Mesenchymal stem cell (in vitro differentiated cells and primary cell): ENCODE results near the gene BPGM.

Experiments
- DNase-seq: peaks from one replicate; pipeline ENCODE4 v3.0.0-alpha.2; 2013
- H2AFZ ChIP-seq: one replicate; pipeline ENCODE4 v1.6.1; 2013; ENCODE audit warnings: low read depth, mild to moderate bottlenecking, control low read depth, inconsistent platforms, low read length, moderate library complexity
- H2AK5ac ChIP-seq: 2 replicates; pipeline ENCODE4 v1.6.1; 2013; ENCODE audit warnings: low read length, moderate library complexity, mild to moderate bottlenecking, inconsistent platforms; ENCODE audit not compliant: severe bottlenecking
- H2BK120ac ChIP-seq: one replicate; pipeline ENCODE4 v1.6.1; 2013; ENCODE audit warnings: low read depth, mild to moderate bottlenecking, inconsistent platforms, low read length, moderate library complexity
- H2BK12ac ChIP-seq, 2 experiments: one replicate each; pipeline ENCODE4 v1.6.1; 2013; ENCODE audit warnings: inconsistent platforms in 2 of 2, low read length in 2 of 2, mild to moderate bottlenecking in 2 of 2, moderate library complexity in 2 of 2, control low read depth in 1 of 2
- H2BK15ac ChIP-seq: one replicate; pipeline ENCODE4 v1.6.1; 2013; ENCODE audit warnings: mild to moderate bottlenecking, low read depth, inconsistent platforms; ENCODE audit not compliant: poor library complexity, severe bottlenecking
- H2BK5ac ChIP-seq: 2 replicates; pipeline ENCODE4 v1.6.1; 2013; ENCODE audit warnings: low read depth, mild to moderate bottlenecking, low read length, control low read depth, inconsistent platforms; ENCODE audit not compliant: poor library complexity, severe bottlenecking
- H3K14ac ChIP-seq, 2 experiments: one replicate each; pipeline ENCODE4 v1.6.1; 2013; ENCODE audit warnings: inconsistent platforms in 2 of 2, low read length in 2 of 2, control low read depth in 1 of 2, mild to moderate bottlenecking in 1 of 2, moderate library complexity in 1 of 2
- H3K18ac ChIP-seq, 2 experiments: one replicate each; pipeline ENCODE4 v1.6.1; 2013; ENCODE audit warnings: inconsistent platforms in 2 of 2, low read length in 2 of 2, control low read depth in 1 of 2, low read depth in 1 of 2, mild to moderate bottlenecking in 1 of 2
- H3K23ac ChIP-seq, 2 experiments: one replicate each; pipeline ENCODE4 v1.6.1; 2013; ENCODE audit warnings: inconsistent platforms in 2 of 2, low read length in 2 of 2, mild to moderate bottlenecking in 2 of 2, moderate library complexity in 2 of 2, control low read depth in 1 of 2
- H3K27ac ChIP-seq: 2 replicates; pipeline ENCODE4 v1.5.1; 2013; ENCODE audit warnings: mild to moderate bottlenecking, moderate library complexity, low read length, control low read depth, inconsistent platforms; ENCODE audit not compliant: poor library complexity, severe bottlenecking
- H3K27me3 ChIP-seq, 2 experiments: 2 replicates each; pipeline versions ENCODE4 v1.6.1 to v1.7.0; 2013; ENCODE audit warnings: low read length in 2 of 2, mild to moderate bottlenecking in 2 of 2, moderate library complexity in 2 of 2, control low read depth in 1 of 2, inconsistent platforms in 1 of 2; ENCODE audit not compliant: control insufficient read depth in 1 of 2, insufficient read depth in 1 of 2
- H3K36me3 ChIP-seq, 2 experiments: 2 replicates each; pipeline versions ENCODE4 v1.6.1 to v1.7.0; 2013; ENCODE audit warnings: low read length in 2 of 2, control low read depth in 1 of 2, inconsistent platforms in 1 of 2, low read depth in 1 of 2, mild to moderate bottlenecking in 1 of 2; ENCODE audit not compliant: insufficient read depth in 2 of 2, control insufficient read depth in 1 of 2
- H3K4ac ChIP-seq, 2 experiments: one replicate each; pipeline ENCODE4 v1.6.1; 2013; ENCODE audit warnings: inconsistent platforms in 2 of 2, low read length in 2 of 2, mild to moderate bottlenecking in 2 of 2, moderate library complexity in 2 of 2, control low read depth in 1 of 2, low read depth in 1 of 2
- H3K4me1 ChIP-seq: 2 replicates; pipeline ENCODE4 v1.6.1; 2013; ENCODE audit warnings: low read depth, low read length, control low read depth; ENCODE audit not compliant: control insufficient read depth, insufficient read depth
- H3K4me2 ChIP-seq: 2 replicates; pipeline ENCODE4 v1.6.1; 2013; ENCODE audit warnings: low read length, mild to moderate bottlenecking, inconsistent platforms; ENCODE audit not compliant: poor library complexity, severe bottlenecking
- H3K4me3 ChIP-seq, 2 experiments: 2 replicates each; pipeline versions ENCODE4 v1.5.1 to v1.7.0; 2013; ENCODE audit warnings: low read length in 2 of 2, mild to moderate bottlenecking in 2 of 2, control low read depth in 1 of 2, low read depth in 1 of 2; ENCODE audit not compliant: insufficient read depth in 1 of 2
- H3K79me1 ChIP-seq: replicated peaks from 2 replicates; pipeline ENCODE4 v1.6.1; 2013; ENCODE audit warnings: mild to moderate bottlenecking, control low read depth, low read length, inconsistent platforms; ENCODE audit not compliant: poor library complexity, severe bottlenecking
- H3K9ac ChIP-seq: 2 replicates; pipeline ENCODE4 v1.7.0; 2013; ENCODE audit warnings: mild to moderate bottlenecking, low read length, moderate library complexity
- H3K9me3 ChIP-seq: 2 replicates; pipeline ENCODE4 v1.7.0; 2013; ENCODE audit warnings: mild to moderate bottlenecking, low read length; ENCODE audit not compliant: control insufficient read depth
- H4K8ac ChIP-seq: one replicate; pipeline ENCODE4 v1.6.1; 2013; ENCODE audit warnings: inconsistent platforms, mild to moderate bottlenecking, low read length, moderate library complexity
- H4K91ac ChIP-seq: one replicate; pipeline ENCODE4 v1.6.1; 2013; ENCODE audit warnings: mild to moderate bottlenecking, low read length, inconsistent platforms
- whole genome bisulfite sequencing: methylation state at CpG from one replicate; pipeline ENCODE4 v1.1.7; 2013; ENCODE audit warnings: mixed read lengths; 5-methylcytosine and 5-hydroxymethylcytosine counted together

The BPGM gene

GRCh38 chr7:134623193-134623592, 23.5 kb upstream of the BPGM start:
- no peaks in the 10 kb centered on the region for H3K36me3 ChIP-seq
- no peak for DNase-seq

DNA sequence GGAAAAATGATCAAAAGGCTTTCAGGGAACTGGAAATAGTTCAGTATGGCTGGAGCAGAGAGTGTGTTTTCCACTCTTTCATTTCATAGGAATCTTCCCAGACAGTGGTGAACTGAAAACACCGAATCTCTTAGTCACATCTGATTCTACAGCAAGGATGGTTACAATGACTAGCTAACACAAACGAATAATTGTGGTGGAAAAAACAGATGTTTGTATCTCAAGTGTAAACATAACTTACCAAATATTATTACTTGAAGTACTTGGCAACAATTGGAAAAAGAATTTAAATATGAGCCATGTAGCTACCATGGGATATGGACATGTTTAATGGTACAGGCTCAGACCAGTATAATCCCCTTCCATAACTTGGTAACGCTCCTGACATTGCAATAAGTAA, 21.1 kb upstream of the BPGM start:
- Histone ChIP-seq H3K23ac (no peak overlapping the region), H3K4me2 (no peak overlapping the region), H4K8ac (no peak overlapping the region), H3K27ac (no peak overlapping the region), H4K91ac (no peak overlapping the region), H3K4me3 (no peak overlapping the region), H3K9ac (peak overlapping the region; percentile 30), H2BK120ac (no peak overlapping the region), H2BK12ac (no peak overlapping the region), H3K36me3 (no peaks in the 10 kb centered on the region), H3K14ac (no peak overlapping the region), H3K27me3 (no peaks in the 10 kb centered on the region), H2BK5ac (no peak overlapping the region), H3K18ac (no peak overlapping the region), H2BK15ac (no peak overlapping the region), H3K4me1 (no peaks in the 10 kb centered on the region), H3K4ac (no peak overlapping the region), H2AK5ac (no peak overlapping the region), H3K9me3 (no peaks in the 10 kb centered on the region), H3K79me1 (no peaks in the 10 kb centered on the region), H2AFZ (no peak overlapping the region)
- peak; percentile 84 for DNase-seq
- WGBS, result no CpG with 5 or more reads among the region's 3 CpGs

More at GRCh38 chr7:134623193-134623592, 23.5 kb upstream of the BPGM start:
- Histone ChIP-seq H2BK120ac (no peak overlapping the region), H2BK15ac (no peak overlapping the region), H3K18ac (no peak overlapping the region), H2AK5ac (no peak overlapping the region), H2BK12ac (no peak overlapping the region), H3K4me3 (no peak overlapping the region), H4K91ac (no peak overlapping the region), H3K14ac (no peak overlapping the region), H3K4me1 (no peaks in the 10 kb centered on the region), H4K8ac (no peak overlapping the region), H3K9ac (no peak overlapping the region), H3K27ac (no peak overlapping the region), H3K4ac (no peak overlapping the region), H2BK5ac (no peak overlapping the region), H3K79me1 (no peaks in the 10 kb centered on the region), H3K23ac (no peak overlapping the region), H2AFZ (no peak overlapping the region), H3K4me2 (no peak overlapping the region), H3K9me3 (no peaks in the 10 kb centered on the region), H3K27me3 (no peaks in the 10 kb centered on the region)
- 80% methylated on average over 1 of the region's 2 CpGs for WGBS

DNA sequence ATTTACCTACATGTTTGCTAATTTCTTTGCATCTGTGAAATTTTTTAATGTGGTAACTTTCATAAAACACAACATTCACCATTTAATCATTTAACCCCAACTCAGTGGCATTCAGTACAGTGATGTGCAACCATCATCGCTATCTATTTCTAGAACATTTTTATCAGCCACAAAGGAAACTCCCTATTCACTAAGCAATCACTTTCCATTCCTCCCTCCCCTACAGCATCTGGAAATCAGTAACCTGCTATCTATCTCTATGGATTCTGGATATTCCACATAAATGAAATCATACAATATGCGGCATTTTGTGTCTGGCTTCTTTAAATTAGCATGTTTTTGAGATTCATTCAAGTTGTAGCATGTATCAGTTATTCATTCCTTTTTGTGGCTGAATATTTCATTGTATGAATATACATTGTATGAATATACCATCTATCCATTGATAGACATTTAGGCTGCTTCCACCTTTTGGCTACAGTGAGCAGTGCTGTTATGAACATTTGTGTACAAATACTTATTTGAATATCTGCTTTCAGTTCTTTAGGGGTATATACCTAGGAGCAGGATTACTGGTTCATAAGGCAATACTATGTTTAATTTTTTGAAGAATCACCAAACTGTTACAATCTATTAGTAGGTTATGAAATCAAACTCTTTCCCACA, 19.4 kb upstream of the BPGM start:
- no peak overlapping the region for H3K14ac ChIP-seq
- no peak overlapping the region for H3K23ac ChIP-seq
- H2AK5ac ChIP-seq, result no peak overlapping the region
- H2BK120ac ChIP-seq, result no peak overlapping the region
- no peak overlapping the region for H3K18ac ChIP-seq
- no peak overlapping the region for H2BK5ac ChIP-seq
- no peak overlapping the region for H2BK15ac ChIP-seq
- H3K4me3 ChIP-seq, result no peak overlapping the region
- no peak overlapping the region for H2AFZ ChIP-seq
- no peaks in the 10 kb centered on the region for H3K9me3 ChIP-seq
- no peak overlapping the region for H4K91ac ChIP-seq
- H3K79me1 ChIP-seq, result no peaks in the 10 kb centered on the region
- no peaks in the 10 kb centered on the region for H3K4me1 ChIP-seq
- no peak overlapping the region for H4K8ac ChIP-seq
- no peak overlapping the region for H3K9ac ChIP-seq
- WGBS, result 96% methylated on average over 1 of the region's 2 CpGs
- no peak overlapping the region for H3K4ac ChIP-seq
- H3K27me3 ChIP-seq, result no peaks in the 10 kb centered on the region
- no peak for DNase-seq
- no peak overlapping the region for H3K27ac ChIP-seq
- H3K36me3 ChIP-seq, result no peaks in the 10 kb centered on the region
- no peak overlapping the region for H3K4me2 ChIP-seq
- no peak overlapping the region for H2BK12ac ChIP-seq

DNA sequence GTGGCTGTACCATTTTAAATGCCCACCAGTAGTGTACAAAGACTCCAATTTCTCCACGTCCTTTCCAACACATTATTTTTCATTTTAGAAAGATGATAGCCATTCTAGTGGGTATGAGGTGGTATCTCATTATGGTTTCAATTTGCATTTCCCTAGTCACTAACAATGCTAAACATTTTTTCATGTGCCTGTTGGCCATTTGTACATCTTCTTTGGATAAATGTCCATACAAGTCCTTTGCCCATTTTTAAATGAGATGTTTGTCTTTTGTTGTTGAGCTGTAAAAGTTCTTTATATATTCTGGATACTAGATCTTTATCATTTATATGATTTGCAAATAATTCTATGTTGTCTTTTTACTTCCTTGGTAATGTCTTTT, 18.9 kb upstream of the BPGM start:
- Histone ChIP-seq H3K36me3 (no peaks in the 10 kb centered on the region), H3K4me2 (no peak overlapping the region), H2BK120ac (no peak overlapping the region), H2AFZ (no peak overlapping the region), H4K91ac (no peak overlapping the region), H3K27me3 (no peaks in the 10 kb centered on the region), H3K9ac (no peak overlapping the region), H3K4ac (no peak overlapping the region), H2AK5ac (no peak overlapping the region), H4K8ac (no peak overlapping the region), H3K23ac (no peak overlapping the region), H3K18ac (no peak overlapping the region), H3K27ac (no peak overlapping the region), H3K4me3 (no peak overlapping the region), H2BK15ac (no peak overlapping the region), H3K4me1 (no peaks in the 10 kb centered on the region), H2BK5ac (no peak overlapping the region), H2BK12ac (no peak overlapping the region), H3K79me1 (no peaks in the 10 kb centered on the region), H3K14ac (no peak overlapping the region), H3K9me3 (no peaks in the 10 kb centered on the region)
- WGBS, result no CpG with 5 or more reads among the region's 1 CpG
- no peak for DNase-seq
